ENCODE measurements around the gene NACC2. TPM values are rescaled to one million over a fixed set of nuclear protein-coding genes. Genes with fewer than 3 reads are reported as not detected.
A peak's percentile ranks its signal among the peaks of the same experiment; 100 is the strongest.

Gene NACC2
- total RNA-seq, 2 experiments from 2014 or later = 6.0 to 6.2 TPM

- no peaks in the 10 kb centered on the region for H3K27me3 Mint-ChIP-seq
- H3K36me3 Mint-ChIP-seq (ENCODE audit: low read depth) = no peaks in the 10 kb centered on the region
- no peak overlapping the region for H3K27ac Mint-ChIP-seq
- peak; percentile 43 for DNase-seq
- peak overlapping the region; percentile 14 for H3K4me3 Mint-ChIP-seq
- intact Hi-C loops (cut with micrococcal nuclease) = no loop called here
- CTCF ChIA-PET = no interaction called here
- peaks cover 6% of the 10 kb centered on the region for H3K4me1 Mint-ChIP-seq (ENCODE audit: low read depth)
- peak; percentile 29 for ATAC-seq
- no peak for TF ChIP-seq CTCF (IDR thresholded peaks at IDR 0.05)
- POLR2A ChIA-PET = interaction anchor here (5.8 kb wide), 1 partner anchor 9 kb away, joined by 51 read pairs; no protein-coding TSS in a partner anchor
- H3K9me3 Mint-ChIP-seq = no peaks in the 10 kb centered on the region
Measured at GRCh38 chr9:136098844-136099243, 3.8 kb upstream of the NACC2 start.

- intact Hi-C loops (cut with micrococcal nuclease) = no loop called here
- no peaks in the 10 kb centered on the region for H3K9me3 Mint-ChIP-seq
- H3K4me1 Mint-ChIP-seq (ENCODE audit: low read depth) = peaks cover 8% of the 10 kb centered on the region
- DNase-seq (no peak), ATAC-seq (no peak)
- H3K36me3 Mint-ChIP-seq (ENCODE audit: low read depth) = no peaks in the 10 kb centered on the region
- no peak for TF ChIP-seq CTCF (IDR thresholded peaks at IDR 0.05)
- H3K4me3 Mint-ChIP-seq = no peak overlapping the region
- H3K27ac Mint-ChIP-seq = no peak overlapping the region
- H3K27me3 Mint-ChIP-seq = no peaks in the 10 kb centered on the region
- CTCF ChIA-PET = interaction anchor here (1.5 to 2.6 kb wide), 2 partner anchors 8 to 25 kb away, joined by 7 to 9 read pairs; no protein-coding TSS in a partner anchor
- POLR2A ChIA-PET = interaction anchor here (0.6 to 5.8 kb wide), 2 partner anchors 10 to 442 kb away, joined by 3 to 51 read pairs; no protein-coding TSS in a partner anchor
Measured at GRCh38 chr9:136098210-136098609, 3.1 kb upstream of the NACC2 start.

GRCh38 chr9:136096505-136097001, 1.5 kb upstream of the NACC2 start:
- Mint-ChIP-seq H3K4me3 (peak overlapping the region; percentile 59), H3K4me1 (ENCODE audit: low read depth) (peaks cover 11% of the 10 kb centered on the region), H3K27ac (no peak overlapping the region), H3K36me3 (ENCODE audit: low read depth) (no peaks in the 10 kb centered on the region), H3K27me3 (no peaks in the 10 kb centered on the region), H3K9me3 (no peaks in the 10 kb centered on the region)
- no peak for ATAC-seq
- intact Hi-C loops (cut with micrococcal nuclease) = no loop called here
- CTCF ChIA-PET = interaction anchor here (1.4 to 3.6 kb wide), 4 partner anchors 10 to 26 kb away, joined by 5 to 21 read pairs (median 8); no protein-coding TSS in a partner anchor
- no peak for TF ChIP-seq CTCF (IDR thresholded peaks at IDR 0.05)
- DNase-seq = no peak
- POLR2A ChIA-PET = interaction anchor here (1.0 to 5.8 kb wide), 4 partner anchors 11 to 28 kb away, joined by 3 to 51 read pairs (median 8); partner anchors contain the start of gene TMEM250

- TF ChIP-seq CTCF (IDR thresholded peaks at IDR 0.05) = no peak
- Mint-ChIP-seq H3K36me3 (ENCODE audit: low read depth) (no peaks in the 10 kb centered on the region), H3K9me3 (no peaks in the 10 kb centered on the region), H3K4me3 (peak overlapping the region; percentile 71), H3K27me3 (no peaks in the 10 kb centered on the region), H3K4me1 (ENCODE audit: low read depth) (peaks cover 15% of the 10 kb centered on the region), H3K27ac (peak overlapping the region; percentile 46)
- intact Hi-C loops (cut with micrococcal nuclease) = no loop called here
- ATAC-seq (peak; percentile 75), DNase-seq (peak; percentile 83)
- ChIA-PET CTCF (interaction anchor here (0.7 to 3.6 kb wide), 5 partner anchors 14 to 127 kb away, joined by 3 to 21 read pairs (median 5); no protein-coding TSS in a partner anchor), POLR2A (interaction anchor here (1.0 to 5.8 kb wide), 6 partner anchors 9 to 24 kb away, joined by 3 to 51 read pairs (median 4); no protein-coding TSS in a partner anchor)
Measured at GRCh38 chr9:136093995-136094881, 851 bp downstream of the NACC2 start.

Data from activated CD8-positive, alpha-beta T cell treated with anti-CD3 and anti-CD28 coated beads for 36 hours (primary cell).